NK-92 (cell line): ENCODE data around the gene CPD.
"Not testable (repeated sequence)": the region's sequence is repeated elsewhere in the genome, so short reads cannot be mapped to it uniquely, and the experiment has no call there.

Experiments
- DNase-seq: peaks from one replicate; lab custom pipeline; 2025; ENCODE audit not compliant: unreplicated experiment; lab: John Stamatoyannopoulos, UW

CPD gene

DNA sequence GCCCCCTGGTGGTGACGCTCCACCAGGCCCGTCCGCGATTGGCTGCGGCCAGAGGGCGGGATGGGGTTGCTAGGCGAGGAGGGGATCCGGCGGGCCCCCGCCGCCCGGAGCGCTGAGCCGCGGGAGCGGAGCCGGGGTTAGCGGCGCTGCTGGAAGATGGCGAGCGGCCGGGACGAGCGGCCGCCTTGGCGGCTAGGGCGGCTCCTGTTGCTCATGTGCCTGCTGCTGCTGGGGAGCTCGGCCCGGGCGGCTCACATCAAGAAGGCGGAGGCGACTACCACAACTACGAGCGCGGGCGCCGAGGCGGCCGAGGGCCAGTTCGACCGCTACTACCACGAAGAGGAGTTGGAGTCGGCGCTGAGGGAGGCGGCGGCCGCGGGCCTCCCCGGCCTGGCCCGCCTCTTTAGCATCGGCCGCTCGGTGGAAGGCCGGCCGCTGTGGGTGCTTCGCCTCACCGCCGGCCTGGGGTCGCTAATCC, at the start of gene CPD:
TSS of gene CPD (plus strand) at position 103 of the 478 bp plus-strand sequence. CDS start at position 157, 54 bp downstream.
- DNase-seq, result peak; percentile 70

DNA sequence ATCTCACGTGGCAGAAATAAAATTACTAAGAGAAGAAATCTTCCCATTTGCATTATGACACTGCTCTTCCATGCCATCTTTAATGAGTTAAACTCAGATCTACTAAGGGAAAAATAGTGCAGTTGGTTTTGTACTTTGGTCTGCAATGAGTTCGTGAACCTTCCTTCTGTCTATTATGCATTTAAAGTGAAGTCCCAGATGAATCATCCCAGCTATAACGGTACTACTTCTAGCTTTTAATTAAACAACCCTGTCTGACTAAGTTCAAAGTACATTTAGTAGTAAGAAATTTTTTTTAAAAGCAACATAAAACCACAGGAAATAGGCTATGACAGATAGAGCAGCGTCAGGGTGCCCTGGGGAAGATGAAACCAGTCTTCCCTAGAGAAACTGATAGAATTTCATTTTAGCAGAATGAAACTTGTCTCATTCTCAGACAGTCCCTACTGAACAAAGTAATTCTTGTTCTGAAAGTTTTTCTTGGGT, 46.6 kb upstream of the CPD start:
- no peak for DNase-seq

GRCh38 chr17:30333503-30334360, 45.0 kb upstream of the CPD start, which contains the start of gene TMIGD1:
Gene TMIGD1, minus strand, starts transcription at chr17:30334057. Its CDS starts 1,924 bp downstream, at chr17:30332133.
- DNase-seq, result no peak

DNA sequence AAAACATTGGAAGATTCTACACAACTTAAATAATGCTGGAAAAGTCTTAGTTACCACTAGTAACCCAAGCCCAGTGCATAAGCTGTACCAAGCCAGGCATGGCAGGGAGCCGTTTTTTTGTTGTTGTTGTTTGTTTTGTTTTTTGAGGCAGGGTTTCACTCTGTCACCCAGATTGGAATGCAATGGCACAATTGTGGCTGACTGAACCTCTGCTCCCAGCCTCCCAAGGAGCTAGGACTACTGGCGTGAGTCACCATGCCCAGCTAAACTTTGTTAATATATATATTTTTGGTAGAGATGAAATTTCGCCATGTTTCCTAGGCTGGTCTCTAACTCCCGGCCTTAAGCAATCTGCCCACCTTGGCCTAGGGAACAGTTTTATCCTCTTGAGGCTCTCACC, 44.3 kb upstream of the CPD start:
- DNase-seq, result no peak

DNA sequence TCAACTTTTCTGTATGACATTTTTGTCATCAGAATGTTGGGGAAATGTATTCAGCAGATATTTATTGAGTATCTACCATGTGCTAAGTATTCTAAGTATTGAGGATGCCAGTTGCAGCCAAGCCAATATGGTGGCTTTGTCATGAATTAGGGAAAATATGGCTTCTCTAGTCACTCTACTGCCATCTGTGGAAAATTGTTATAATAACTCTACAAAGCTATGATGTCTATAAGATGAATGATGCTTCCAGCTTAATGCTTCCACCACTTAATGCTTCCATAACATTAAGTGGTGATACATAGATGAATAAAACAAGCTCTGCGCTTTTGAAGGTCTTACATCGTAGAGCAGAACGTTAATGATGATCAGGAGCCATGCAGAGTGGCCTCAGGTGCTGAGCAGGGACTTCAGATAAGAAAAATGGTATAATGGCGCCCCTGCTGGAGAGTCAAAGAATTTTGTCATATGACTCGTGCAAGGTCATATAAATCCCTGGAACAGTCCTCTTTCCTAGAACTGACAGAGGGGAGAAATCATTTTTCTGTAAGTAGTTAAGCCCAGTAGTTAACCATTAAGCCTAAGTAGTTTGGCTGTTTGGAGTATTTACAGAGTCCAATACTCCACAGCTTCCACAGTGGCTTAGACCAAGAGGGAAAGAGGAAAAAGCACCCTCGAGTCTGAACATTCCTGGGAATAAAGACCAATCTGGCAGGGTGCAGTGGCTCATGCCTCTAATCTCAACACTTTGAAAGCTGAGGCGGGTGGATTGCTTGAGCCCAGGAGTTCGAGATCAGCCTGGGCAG, 42.2 kb upstream of the CPD start:
- no peak for DNase-seq

GRCh38 chr17:30337393-30337999, 41.2 kb upstream of the CPD start:
- DNase-seq, result no peak

- DNase-seq, result no peak
These were observed 39.6 kb upstream of the CPD start for GRCh38 chr17:30339086-30339485.

DNA sequence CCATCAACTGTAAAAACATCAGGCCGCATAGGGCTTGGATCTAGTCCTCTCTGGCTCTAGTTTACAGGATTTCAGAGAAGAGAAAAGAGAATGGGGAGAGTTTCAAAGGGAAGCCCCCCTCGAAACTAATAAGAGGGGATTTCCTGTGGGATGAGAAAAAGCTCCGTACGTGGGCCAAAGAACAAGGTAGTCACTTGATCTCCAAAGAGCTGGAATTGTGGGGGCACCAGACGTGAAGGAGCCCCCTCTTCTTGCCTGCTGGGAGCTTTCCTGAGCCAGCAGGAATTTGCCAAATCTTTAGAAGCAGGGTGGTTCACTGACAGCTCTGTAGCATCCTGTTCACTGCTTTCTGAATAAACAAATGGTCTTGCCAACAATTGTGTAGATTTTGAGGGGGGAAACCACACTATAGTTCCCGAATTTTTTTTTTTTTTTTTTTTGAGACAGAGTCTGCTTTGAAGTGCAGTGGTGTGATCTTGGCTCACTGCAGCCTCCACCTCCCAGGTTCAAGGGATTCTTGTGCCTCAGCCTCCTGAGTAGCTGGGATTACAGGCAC, 37.8 kb upstream of the CPD start:
- no peak for DNase-seq

- DNase-seq, result no peak
These were observed 37.0 kb upstream of the CPD start for GRCh38 chr17:30341703-30342249.

DNA sequence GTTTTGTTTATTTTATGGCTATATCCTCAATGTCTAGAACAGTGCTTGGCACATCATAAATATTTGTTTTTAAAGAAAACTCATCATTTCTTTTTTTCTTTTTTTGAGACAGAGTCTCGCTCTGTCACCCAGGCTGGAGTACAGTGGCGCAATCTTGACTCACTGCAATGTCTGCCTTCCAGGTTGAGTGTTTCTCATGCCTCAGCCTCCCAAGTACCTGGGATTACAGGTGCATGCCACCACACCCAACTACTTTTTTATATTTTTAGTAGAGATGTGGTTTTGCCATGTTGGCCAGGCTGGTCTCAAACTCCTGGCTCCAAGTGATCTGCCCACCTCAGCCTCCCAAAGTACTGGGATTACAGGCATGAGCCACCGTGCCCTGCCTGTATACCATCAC, 35.5 kb upstream of the CPD start:
- not testable (repeated sequence) for DNase-seq

DNA sequence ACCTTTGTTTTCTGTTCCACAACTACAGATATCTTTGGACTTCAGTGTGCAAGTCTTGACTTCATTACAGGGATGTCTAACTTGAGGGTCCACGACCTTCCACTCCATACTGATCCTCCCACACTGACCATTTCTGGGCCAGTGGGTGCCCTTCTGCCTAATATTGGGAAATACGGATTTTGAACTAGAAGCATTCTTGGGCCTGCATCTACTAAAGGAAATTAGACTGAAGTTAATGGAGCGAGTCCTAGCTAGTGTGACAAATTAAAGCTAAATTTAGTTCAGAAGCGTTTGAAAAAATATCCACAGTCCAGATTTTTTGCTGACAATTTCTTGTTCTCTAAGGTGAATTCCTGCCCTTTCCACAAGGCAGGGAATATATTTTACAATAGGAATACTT, 34.9 kb upstream of the CPD start:
- no peak for DNase-seq

DNA sequence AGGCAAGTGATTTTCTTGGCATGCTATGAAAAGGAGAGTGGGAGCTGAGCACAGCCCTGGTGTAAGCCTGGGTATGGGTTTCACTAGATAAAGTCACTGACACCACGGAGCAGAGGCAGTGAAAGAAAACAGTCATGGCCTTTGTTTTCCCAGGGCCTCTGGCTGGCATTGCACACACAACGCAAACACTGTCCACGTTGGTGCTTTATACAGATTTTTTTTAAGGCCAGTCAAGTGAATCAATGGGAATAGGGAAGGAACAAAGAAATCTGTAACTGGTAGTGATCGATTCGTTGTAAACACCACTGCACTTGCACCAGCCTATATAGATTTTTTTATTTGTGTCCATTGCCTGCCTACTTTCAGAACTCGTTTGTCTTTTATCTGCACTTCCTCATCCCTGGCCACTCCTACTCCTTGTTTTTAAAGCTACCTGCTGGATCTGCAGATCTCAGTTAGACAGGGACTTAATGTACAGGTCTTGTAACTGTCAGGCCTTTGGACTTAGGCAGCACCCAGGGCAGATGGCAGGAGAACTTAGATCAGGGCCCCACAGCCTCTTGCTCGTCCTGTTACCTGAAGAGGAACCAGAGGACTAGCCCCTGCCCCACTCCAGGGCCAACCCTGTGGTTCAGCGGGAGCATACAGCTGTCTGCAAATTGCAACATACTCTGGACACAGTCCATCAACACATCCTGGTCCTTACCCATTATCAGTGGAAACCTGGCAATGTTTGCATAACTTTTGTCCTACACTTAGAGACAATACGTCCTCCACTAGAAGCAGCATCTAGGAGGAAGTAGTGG, 34.2 kb upstream of the CPD start:
- DNase-seq, result no peak

- no peak for DNase-seq
These were observed 33.7 kb upstream of the CPD start for GRCh38 chr17:30345089-30345433.

GRCh38 chr17:30345527-30346075, 33.1 kb upstream of the CPD start:
- no peak for DNase-seq

GRCh38 chr17:30346221-30346795, 32.4 kb upstream of the CPD start:
- no peak for DNase-seq

DNA sequence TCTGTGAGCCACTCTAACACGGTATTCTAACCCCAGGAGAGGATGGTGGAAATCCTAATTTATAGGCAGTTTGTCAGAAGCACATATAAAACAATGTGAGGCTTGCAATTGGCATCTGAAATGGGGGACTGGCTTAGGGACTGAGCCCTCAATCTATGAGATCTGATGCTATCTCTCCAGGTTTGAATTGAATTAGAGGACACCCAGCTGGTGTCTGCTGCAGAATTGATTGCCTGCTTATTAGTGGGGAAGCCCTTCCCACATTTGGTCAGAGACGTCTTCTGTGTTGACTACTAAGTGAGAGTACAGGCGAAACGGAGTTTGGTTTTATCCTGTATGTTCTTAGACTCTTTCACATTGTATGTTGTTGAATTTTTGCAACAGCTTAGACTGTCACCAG, 31.2 kb upstream of the CPD start:
- DNase-seq, result no peak

- DNase-seq, result no peak
These were observed 29.5 kb upstream of the CPD start for GRCh38 chr17:30349252-30349651.

- DNase-seq, result not testable (repeated sequence)
These were observed 27.5 kb upstream of the CPD start for GRCh38 chr17:30351263-30351662.

DNA sequence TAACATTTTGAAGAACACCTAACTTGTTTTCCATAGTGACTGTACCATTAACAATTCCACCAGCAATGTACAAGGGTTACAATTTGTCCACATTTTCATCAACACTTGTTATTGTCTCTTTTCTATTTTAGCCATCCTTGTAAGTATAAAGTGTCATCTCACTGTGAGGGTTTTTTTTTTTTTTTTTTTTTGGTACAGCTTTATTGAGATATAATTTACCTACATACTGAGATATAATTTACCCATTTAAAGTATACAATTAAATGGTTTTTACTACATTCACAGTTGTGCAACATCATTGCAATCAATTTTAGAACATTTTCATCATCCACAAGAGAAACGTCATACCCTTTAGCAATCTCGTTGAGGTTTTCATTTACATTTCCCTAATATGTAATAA, 27.0 kb upstream of the CPD start:
- DNase-seq, result no peak
